ENCODE measurements around the gene PTP4A2. TPM values are rescaled to one million over a fixed set of nuclear protein-coding genes. Genes with fewer than 3 reads are reported as not detected.

The PTP4A2 gene
- total and polyA plus RNA-seq, 2 of the 8 experiments (the other 6 are each of a cell fraction or from before 2014, with no cell fraction given): 87.4 to 214 TPM

DNA sequence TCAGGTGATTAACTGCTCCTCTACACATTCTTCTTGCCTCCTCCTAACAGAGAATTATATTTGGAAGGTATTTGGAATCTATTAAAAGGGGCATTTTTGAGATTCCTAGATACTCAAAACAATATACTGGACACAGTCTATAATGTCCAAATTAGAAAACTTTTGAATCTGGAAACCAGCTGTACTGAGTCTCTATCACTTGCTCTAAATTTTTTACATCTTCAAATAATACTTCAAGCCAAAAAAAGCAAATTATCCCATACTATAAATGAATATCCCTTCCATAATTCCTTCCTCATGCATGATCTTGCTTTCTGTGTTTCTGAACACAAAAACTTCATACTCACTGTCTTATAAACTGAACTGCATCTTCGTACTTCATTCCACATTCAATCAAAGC lies 28.5 kb downstream of the PTP4A2 start:
- no peaks in the 10 kb centered on the region for H3K79me1 ChIP-seq (ENCODE audit: low read depth, low read length)
- WGBS, 2 experiments (ENCODE audit: extremely low coverage in 1 of 2, insufficient coverage in 1 of 2, insufficient read length in 1 of 2, insufficient replicate concordance in 2 of 2, low coverage in 1 of 2, low lambda C conversion rate in 2 of 2, missing lambda C conversion rate in 1 of 2): 96% methylated on average over 1 of the region's 1 CpG; no CpG with 5 or more reads in 1 of the 2 experiments
- H3K27ac ChIP-seq (ENCODE audit: low read depth, low read length): no peak overlapping the region
- H3K4ac ChIP-seq (replicated peaks; ENCODE audit: insufficient read length, low read depth, low read length): no peak overlapping the region
- no peaks in the 10 kb centered on the region for H3K27me3 ChIP-seq (replicated peaks in 1 of 4; ENCODE audit: control insufficient read depth in 3 of 4, extremely low read depth in 1 of 4, insufficient read depth in 3 of 4, low read length in 3 of 4)
- H3K23me2 ChIP-seq (ENCODE audit: low read depth, low read length): no peaks in the 10 kb centered on the region
- H2BK120ac ChIP-seq (replicated peaks; ENCODE audit: low read depth, low read length): no peak overlapping the region
- FAIRE-seq: no peak
- H4K20me1 ChIP-seq (replicated peaks in 1 of 2; ENCODE audit: control insufficient read depth in 1 of 2, insufficient read depth in 2 of 2, low read length in 2 of 2): no peaks in the 10 kb centered on the region
- no peak overlapping the region for H3K4me3 ChIP-seq (ENCODE audit: extremely low read depth in 1 of 4, insufficient read depth in 2 of 4, low read depth in 3 of 4, low read length in 4 of 4)
- ChIA-PET CTCF (ENCODE audit: partially characterized antibody) (interaction anchor here (0.6 to 1.1 kb wide), 3 partner anchors 13 to 61 kb away, joined by 3 to 5 read pairs (median 3); no protein-coding TSS in a partner anchor), POLR2A (ENCODE audit: partially characterized antibody) (no interaction called here)
- no peak overlapping the region for H4K91ac ChIP-seq (replicated peaks; ENCODE audit: insufficient read length, low read length)
- H2BK15ac ChIP-seq (ENCODE audit: low read length): no peak overlapping the region
- peaks cover 2 to 57% (median 24%) of the 10 kb centered on the region in 4 experiments; a peak in 6 of 8 replicates for H3K36me3 ChIP-seq (ENCODE audit: control insufficient read depth in 2 of 4, insufficient read depth in 4 of 4, low read length in 3 of 4)
- H4K8ac ChIP-seq (ENCODE audit: extremely low read depth, insufficient read depth, low read length): no peak overlapping the region
- H3K9me3 ChIP-seq (ENCODE audit: insufficient read depth in 2 of 2, low read depth in 1 of 2, low read length in 1 of 2): no peaks in the 10 kb centered on the region
- TF ChIP-seq CREB1 (IDR thresholded peaks at IDR 0.05) (no peak), TBP (IDR thresholded peaks at IDR 0.05; ENCODE audit: low read depth, low read length) (no peak), MAX (IDR thresholded peaks at IDR 0.05) (no peak), HDAC6 (IDR thresholded peaks at IDR 0.05; ENCODE audit: low read depth, low read length) (no peak), SIRT6 (IDR thresholded peaks at IDR 0.05; ENCODE audit: low read length) (no peak), TAF7 (optimal IDR thresholded peaks at IDR 0.05; ENCODE audit: borderline replicate concordance, low read depth, low read length) (no peak), SAP30 (IDR thresholded peaks at IDR 0.05; ENCODE audit: insufficient read depth, insufficient replicate concordance, low read length) (no peak), RBBP5 (IDR thresholded peaks at IDR 0.05; ENCODE audit: borderline replicate concordance, low read depth, low read length) (no peak), CBX8 (IDR thresholded peaks at IDR 0.05; ENCODE audit: borderline replicate concordance, low read depth, low read length) (no peak), EP300 (IDR thresholded peaks at IDR 0.05; ENCODE audit: borderline replicate concordance in 1 of 2, low read depth in 2 of 2, low read length in 2 of 2) (no peak), YY1 (IDR thresholded peaks at IDR 0.05; ENCODE audit: low read depth, low read length) (no peak)
- no peak overlapping the region for H3K56ac ChIP-seq (replicated peaks; ENCODE audit: insufficient read length, low read depth, low read length)
- H2AK5ac ChIP-seq (ENCODE audit: low read depth, low read length): no peak overlapping the region
- H3K14ac ChIP-seq (ENCODE audit: insufficient read length): no peak overlapping the region
- no peaks in the 10 kb centered on the region for H3K4me1 ChIP-seq (replicated peaks in 1 of 4; ENCODE audit: control insufficient read depth in 3 of 4, insufficient read depth in 4 of 4, low read length in 3 of 4)
- H3K4me2 ChIP-seq (ENCODE audit: insufficient read depth in 1 of 2, low read depth in 2 of 2, low read length in 2 of 2): no peak overlapping the region
- DNase-seq (ENCODE audit: low read depth in 1 of 2, low spot score in 2 of 2): no peak
- H2BK12ac ChIP-seq (ENCODE audit: low read depth, low read length): no peak overlapping the region
- H2AFZ ChIP-seq (ENCODE audit: low read length): no peak overlapping the region
- no peak overlapping the region for H2BK5ac ChIP-seq (ENCODE audit: low read depth, low read length)
- no peak overlapping the region for H3K23ac ChIP-seq (ENCODE audit: insufficient read length)
- no peak overlapping the region for H2BK20ac ChIP-seq (ENCODE audit: low read length)
- no peak overlapping the region for H4K5ac ChIP-seq (ENCODE audit: insufficient read length, low read depth, low read length)
- H3K79me2 ChIP-seq (ENCODE audit: control insufficient read depth in 1 of 2, insufficient read depth in 2 of 2, low read length in 2 of 2): peaks cover 0 to 14% of the 10 kb centered on the region in 2 experiments; a peak in 2 of 4 replicates
- H3K9ac ChIP-seq (replicated peaks in 1 of 4; ENCODE audit: extremely low read depth in 1 of 4, low read depth in 3 of 4, low read length in 3 of 4): no peak overlapping the region
- no peak overlapping the region for H3K18ac ChIP-seq (ENCODE audit: extremely low read depth, low read length)
